SK-N-SH (cell line): ENCODE results near the gene AFF3. TPM values are rescaled to one million over a fixed set of nuclear protein-coding genes. Genes with fewer than 3 reads are reported as not detected.

Experiments
- CTCF ChIA-PET: fragments of 300-600, 350-600 bp; formaldehyde crosslinking; extraction: SDS; loops from one replicate; lab custom pipeline; 2021; lab: Yijun Ruan, JAX
- POLR2A ChIA-PET: fragments of 350-600 bp; sonication (Branson Sonifier 250); formaldehyde crosslinking; extraction: SDS; loops from one replicate; lab custom pipeline; 2020; ENCODE audit warnings: antibody characterized with exemption, inconsistent platforms; lab: Yijun Ruan, JAX
- DNase-seq: peaks from one replicate; pipeline ENCODE4 v3.0.0; 2012
- H2AFZ ChIP-seq: fragments of 200-600 bp; sonication (generic); 2 replicates; pipeline ENCODE4 v1.8.1; 2016; ENCODE audit warnings: antibody characterized with exemption, mild to moderate bottlenecking, low read depth
- H3F3A ChIP-seq: fragments of 200-600 bp; sonication (generic); replicated peaks from 2 replicates; pipeline ENCODE3; 2016; ENCODE audit warnings: antibody characterized with exemption, mild to moderate bottlenecking; ENCODE audit not compliant: insufficient read depth
- H3K27ac ChIP-seq, 2 experiments: fragments of 200-500 bp in 1 of 2; fragments of 200-600 bp in 1 of 2; sonication (Bioruptor generic) in 1 of 2; sonication (generic), shearing (Covaris generic) in 1 of 2; 2 replicates each; pipeline versions ENCODE4 v1.5.1 to v1.6.1; 2014 to 2016; ENCODE audit warnings: low read depth in 2 of 2, inconsistent platforms in 1 of 2, low read length in 1 of 2, mild to moderate bottlenecking in 1 of 2, mixed read lengths in 1 of 2
- H3K27me3 ChIP-seq: fragments of 200-600 bp; sonication (generic), shearing (Covaris generic); 2 replicates; pipeline ENCODE4 v1.6.1; 2016; ENCODE audit warnings: mixed run types; ENCODE audit not compliant: insufficient read depth
- H3K36me3 ChIP-seq, 2 experiments: fragments of 200-500 bp in 1 of 2; fragments of 200-600 bp in 1 of 2; sonication (Bioruptor generic) in 1 of 2; sonication (generic) in 1 of 2; replicated peaks in 1 of 2; 2 replicates each; pipeline versions ENCODE3 to v1.5.1; 2014 to 2016; ENCODE audit warnings: low read length in 1 of 2, mild to moderate bottlenecking in 1 of 2; ENCODE audit not compliant: insufficient read depth in 2 of 2, control insufficient read depth in 1 of 2
- H3K4me1 ChIP-seq, 2 experiments: fragments of 200-500 bp in 1 of 2; fragments of 200-600 bp in 1 of 2; sonication (Bioruptor generic) in 1 of 2; sonication (generic), shearing (Covaris generic) in 1 of 2; 2 replicates each; pipeline versions ENCODE4 v1.5.1 to v1.6.1; 2014 to 2016; ENCODE audit warnings: low read depth in 1 of 2, low read length in 1 of 2, mixed run types in 1 of 2; ENCODE audit not compliant: insufficient read depth in 2 of 2, control insufficient read depth in 1 of 2
- H3K4me2 ChIP-seq: fragments of 200-600 bp; sonication (generic), shearing (Covaris generic); 2 replicates; pipeline ENCODE4 v1.6.1; 2017; ENCODE audit warnings: mixed run types
- H3K4me3 ChIP-seq, 2 experiments: fragments of 200-500 bp in 1 of 2; fragments of 200-600 bp in 1 of 2; sonication (Bioruptor generic) in 1 of 2; sonication (generic), shearing (Covaris generic) in 1 of 2; 2 replicates each; pipeline versions ENCODE4 v1.5.1 to v1.8.1; 2014 to 2016; ENCODE audit warnings: low read depth in 2 of 2, inconsistent platforms in 1 of 2, low read length in 1 of 2, mild to moderate bottlenecking in 1 of 2, mixed read lengths in 1 of 2, moderate library complexity in 1 of 2
- H3K79me2 ChIP-seq: fragments of 200-600 bp; sonication (generic); 2 replicates; pipeline ENCODE4 v1.8.1; 2017; ENCODE audit warnings: mild to moderate bottlenecking; ENCODE audit not compliant: insufficient read depth
- H3K9ac ChIP-seq: fragments of 200-600 bp; sonication (generic); 2 replicates; pipeline ENCODE4 v1.6.1; 2017; ENCODE audit warnings: mixed run types
- H3K9me2 ChIP-seq: fragments of 200-600 bp; sonication (generic); 2 replicates; pipeline ENCODE4 v1.6.1; 2017; ENCODE audit warnings: mixed run types
- H3K9me3 ChIP-seq: fragments of 200-600 bp; sonication (generic); 2 replicates; pipeline ENCODE4 v1.6.1; 2017; ENCODE audit warnings: mixed run types, mild to moderate bottlenecking, moderate library complexity
- H4K20me1 ChIP-seq: fragments of 200-600 bp; sonication (generic); 2 replicates; pipeline ENCODE4 v1.6.1; 2017; ENCODE audit warnings: mild to moderate bottlenecking, mixed run types; ENCODE audit not compliant: insufficient read depth
- EZH2phosphoT487 ChIP-seq: fragments of 200-600 bp; sonication (generic); IDR thresholded peaks from 2 replicates; pipeline ENCODE4 v1.6.1; 2017; ENCODE audit warnings: low read depth, mixed run types, mild to moderate bottlenecking, antibody characterized with exemption, moderate library complexity, borderline replicate concordance
- FOXM1 ChIP-seq: IDR thresholded peaks from 2 replicates; pipeline ENCODE4 v1.4.0; 2012; ENCODE audit warnings: low read depth, mild to moderate bottlenecking
- GABPA ChIP-seq: IDR thresholded peaks from 2 replicates; pipeline ENCODE4 v1.4.0; 2012; ENCODE audit warnings: low read depth, mild to moderate bottlenecking
- JUND ChIP-seq: IDR thresholded peaks from 2 replicates; pipeline ENCODE4 v1.4.0; 2012
- MAX ChIP-seq: IDR thresholded peaks from 2 replicates; pipeline ENCODE4 v1.4.0; 2012; ENCODE audit warnings: low read depth
- MEF2A ChIP-seq: IDR thresholded peaks from 2 replicates; pipeline ENCODE4 v1.4.0; 2012; ENCODE audit warnings: low read depth, borderline replicate concordance
- NFIC ChIP-seq: IDR thresholded peaks from 2 replicates; pipeline ENCODE4 v1.4.0; 2012; ENCODE audit warnings: borderline replicate concordance
- RAD21 ChIP-seq: IDR thresholded peaks from 2 replicates; pipeline ENCODE4 v1.6.1; 2012; ENCODE audit warnings: mild to moderate bottlenecking, low read length
- RCOR1 ChIP-seq: fragments of 150-350 bp; IDR thresholded peaks from 2 replicates; pipeline ENCODE4 v1.6.1; 2017; ENCODE audit warnings: antibody characterized with exemption, low read length
- REST ChIP-seq: IDR thresholded peaks from 2 replicates; pipeline ENCODE4 v1.6.1; 2012; ENCODE audit warnings: mild to moderate bottlenecking, low read depth, low read length, moderate library complexity
- SIN3A ChIP-seq: IDR thresholded peaks from 2 replicates; pipeline ENCODE4 v1.6.1; 2012; ENCODE audit warnings: low read depth, mild to moderate bottlenecking, low read length, moderate library complexity, borderline replicate concordance
- SMC3 ChIP-seq: IDR thresholded peaks from 2 replicates; pipeline ENCODE4 v1.6.1; 2012; ENCODE audit warnings: low read depth, low read length, improper control_type of control experiment
- TAF1 ChIP-seq: IDR thresholded peaks from 2 replicates; pipeline ENCODE4 v1.6.1; 2012; ENCODE audit warnings: low read depth, mild to moderate bottlenecking, low read length, moderate library complexity, borderline replicate concordance
- TEAD4 ChIP-seq: IDR thresholded peaks from 2 replicates; pipeline ENCODE4 v1.4.0; 2012; ENCODE audit warnings: mild to moderate bottlenecking, borderline replicate concordance; ENCODE audit not compliant: insufficient read depth
- ZBTB33 ChIP-seq: IDR thresholded peaks from 2 replicates; pipeline ENCODE4 v1.4.0; 2012; ENCODE audit warnings: low read depth, borderline replicate concordance
- WGBS: methylation state at CpG from one replicate; pipeline ENCODE4 v1.1.6; 2017; ENCODE audit warnings: low lambda C conversion rate; 5-methylcytosine and 5-hydroxymethylcytosine counted together
- polyA plus RNA-seq, 3 experiments: library from polyadenylated mRNA; depleted of rRNA; stranded (reverse); fragments of >200 nt; gene quantifications; 2 replicates each; pipeline ENCODE4 v1.2.3, GENCODE V29; 2012

Gene AFF3
- polyA plus RNA-seq, 1 of the 3 experiments (the other 2 are of a cell fraction): 0.36 TPM

GRCh38 chr2:100176925-100177324, 34.5 kb upstream of the AFF3 start (continued):
- TF ChIP-seq REST (no peak), ZBTB33 (no peak), SMC3 (no peak), MAX (no peak), GABPA (no peak), NFIC (no peak), TEAD4 (no peak), TAF1 (no peak), FOXM1 (no peak)

- no peak overlapping the region for H3K9ac ChIP-seq
- H4K20me1 ChIP-seq: no peaks in the 10 kb centered on the region
- no peaks in the 10 kb centered on the region for H3K9me2 ChIP-seq
- H3K79me2 ChIP-seq: no peaks in the 10 kb centered on the region
- no peaks in the 10 kb centered on the region for H3K36me3 ChIP-seq
- peak overlapping the region in 1 of 2 experiments; percentile 53; a peak in 1 of 4 replicates for H3K27ac ChIP-seq
- TF ChIP-seq TAF1 (no peak), MEF2A (no peak), JUND (no peak), SMC3 (no peak), RAD21 (no peak), SIN3A (no peak), EZH2phosphoT487 (no peak), RCOR1 (no peak)
- no peak overlapping the region for H3K4me3 ChIP-seq
- no peaks in the 10 kb centered on the region for H3F3A ChIP-seq
- no peak overlapping the region for H3K4me2 ChIP-seq
- no peak for DNase-seq
- H3K4me1 ChIP-seq: peaks cover 0 to 10% of the 10 kb centered on the region in 2 experiments; a peak in 2 of 4 replicates
- H3K27me3 ChIP-seq: no peaks in the 10 kb centered on the region; the same call in 1 of the 2 replicates
- ChIA-PET POLR2A (no interaction called here), CTCF (interaction anchor here (1.3 kb wide), 1 partner anchor 88 kb away, joined by 3 read pairs; no protein-coding TSS in a partner anchor)
- H2AFZ ChIP-seq: no peak overlapping the region
- H3K9me3 ChIP-seq: no peaks in the 10 kb centered on the region
- 62% methylated on average over 6 of the region's 6 CpGs for WGBS
Observed at GRCh38 chr2:100174026-100174431, 31.6 kb upstream of the AFF3 start.
